GM23248 (cell line): ENCODE results near the gene ATP4A. TPM values are rescaled to one million over a fixed set of nuclear protein-coding genes. Genes with fewer than 3 reads are reported as not detected.

Source experiments
- DNase-seq: peaks from one replicate; pipeline ENCODE4 v3.0.0-alpha.2; 2015
- H2AFZ ChIP-seq: fragments of 200-600 bp; sonication (generic); 2 replicates; pipeline ENCODE4 v1.6.1; 2016; ENCODE audit warnings: antibody characterized with exemption
- H3F3A ChIP-seq: fragments of 200-600 bp; sonication (generic); 2 replicates; pipeline ENCODE4 v1.6.1; 2016; ENCODE audit warnings: mild to moderate bottlenecking, antibody characterized with exemption, mixed run types; ENCODE audit not compliant: insufficient read depth
- H3K27ac ChIP-seq: fragments of 200-600 bp; sonication (generic); 2 replicates; pipeline ENCODE4 v1.5.1; 2016; ENCODE audit warnings: mild to moderate bottlenecking
- H3K27me3 ChIP-seq: fragments of 200-600 bp; sonication (generic); replicated peaks from 2 replicates; pipeline ENCODE4 v1.6.1; 2016; ENCODE audit warnings: mild to moderate bottlenecking; ENCODE audit not compliant: insufficient read depth
- H3K36me3 ChIP-seq: fragments of 200-600 bp; sonication (generic); 2 replicates; pipeline ENCODE4 v1.6.1; 2016; ENCODE audit warnings: low read depth, mild to moderate bottlenecking
- H3K4me1 ChIP-seq: fragments of 200-600 bp; sonication (generic); 2 replicates; pipeline ENCODE4 v1.6.1; 2016; ENCODE audit warnings: mild to moderate bottlenecking; ENCODE audit not compliant: insufficient read depth
- H3K4me2 ChIP-seq: fragments of 200-600 bp; sonication (generic); one replicate; pipeline ENCODE4 v1.6.1; 2016; ENCODE audit warnings: mild to moderate bottlenecking; ENCODE audit not compliant: unreplicated experiment
- H3K4me3 ChIP-seq: fragments of 200-600 bp; sonication (generic); 2 replicates; pipeline ENCODE4 v1.5.1; 2016; ENCODE audit warnings: mild to moderate bottlenecking
- H3K79me2 ChIP-seq: fragments of 200-600 bp; sonication (generic); 2 replicates; pipeline ENCODE4 v1.6.1; 2016; ENCODE audit warnings: mild to moderate bottlenecking; ENCODE audit not compliant: insufficient read depth
- H3K9ac ChIP-seq: fragments of 200-600 bp; sonication (generic); 2 replicates; pipeline ENCODE4 v1.6.1; 2016; ENCODE audit warnings: mild to moderate bottlenecking
- H3K9me2 ChIP-seq: fragments of 200-600 bp; sonication (generic); 2 replicates; pipeline ENCODE4 v1.6.1; 2016; ENCODE audit warnings: mixed run types, mild to moderate bottlenecking, moderate library complexity; ENCODE audit not compliant: insufficient read depth
- H3K9me3 ChIP-seq: fragments of 200-600 bp; sonication (generic); one replicate; pipeline ENCODE4 v1.6.1; 2017; ENCODE audit warnings: low read depth
- H4K20me1 ChIP-seq: fragments of 200-600 bp; sonication (generic); 2 replicates; pipeline ENCODE4 v1.6.0; 2016; ENCODE audit not compliant: insufficient read depth
- EZH2 ChIP-seq: fragments of 200-600 bp; sonication (generic); IDR thresholded peaks from 2 replicates; pipeline ENCODE4 v1.6.1; 2018; ENCODE audit warnings: antibody characterized with exemption, mild to moderate bottlenecking; ENCODE audit not compliant: insufficient read depth, poor library complexity, severe bottlenecking
- EZH2phosphoT487 ChIP-seq: fragments of 200-600 bp; sonication (generic); IDR thresholded peaks from 2 replicates; pipeline ENCODE4 v1.6.1; 2018; ENCODE audit warnings: antibody characterized with exemption, moderate library complexity, mild to moderate bottlenecking, low read depth; ENCODE audit not compliant: insufficient read depth
- WGBS, 2 experiments: methylation state at CpG; one replicate each; pipeline ENCODE4 v1.1.6; 2015 to 2017; ENCODE audit warnings: low lambda C conversion rate in 2 of 2, low coverage in 1 of 2; ENCODE audit errors: missing lambda C conversion rate in 2 of 2; 5-methylcytosine and 5-hydroxymethylcytosine counted together
- in situ Hi-C: fragments of 300-500 bp; cut with MboI; formaldehyde crosslinking; loops from 2 replicates; pipeline ENCODE4 v1.15.0; 2020
- polyA plus RNA-seq: library from polyadenylated mRNA; unstranded; fragments of >200 nt; fragmentation: Nextera tagmentation; extraction: Ambion mirVana; gene quantifications from 2 replicates; pipeline ENCODE4 v1.2.1, GENCODE V29; 2016
- total RNA-seq: library from RNA; depleted of rRNA; stranded (reverse); fragments of >200 nt; shearing (Covaris generic); gene quantifications from 2 replicates; pipeline ENCODE4 v1.2.3, GENCODE V29; 2014

Gene ATP4A
- total and polyA plus RNA-seq, 2 experiments from 2014 or later: not detected

- Histone ChIP-seq H4K20me1 (no peaks in the 10 kb centered on the region), H3K9me3 (no peaks in the 10 kb centered on the region), H3K4me1 (no peaks in the 10 kb centered on the region), H2AFZ (no peak overlapping the region), H3F3A (no peaks in the 10 kb centered on the region), H3K79me2 (no peaks in the 10 kb centered on the region), H3K36me3 (no peaks in the 10 kb centered on the region), H3K9ac (no peak overlapping the region), H3K4me3 (no peak overlapping the region), H3K27me3 (peaks cover 20% of the 10 kb centered on the region), H3K9me2 (no peaks in the 10 kb centered on the region), H3K27ac (no peak overlapping the region), H3K4me2 (no peak overlapping the region)
- in situ Hi-C loops: no loop called here
- 0 to 14% methylated on average over 1 of the region's 1 CpG for WGBS, 2 experiments
- TF ChIP-seq EZH2phosphoT487 (no peak), EZH2 (no peak)
- no peak for DNase-seq
These were observed 23.9 kb upstream of the ATP4A start for GRCh38 chr19:35587321-35587720.

- Histone ChIP-seq H3K27me3 (peaks cover 23% of the 10 kb centered on the region), H3K4me1 (no peaks in the 10 kb centered on the region), H4K20me1 (no peaks in the 10 kb centered on the region), H3F3A (no peaks in the 10 kb centered on the region), H3K79me2 (no peaks in the 10 kb centered on the region), H3K9ac (no peak within 1 kb of the TSS), H3K9me2 (no peaks in the 10 kb centered on the region), H3K4me2 (no peak within 1 kb of the TSS), H3K4me3 (no peak within 1 kb of the TSS), H3K27ac (no peak within 1 kb of the TSS), H3K36me3 (no peaks in the 10 kb centered on the region), H2AFZ (no peak within 1 kb of the TSS), H3K9me3 (no peaks in the 10 kb centered on the region)
- in situ Hi-C loops: no loop called here
- TF ChIP-seq EZH2: no peak
- TF ChIP-seq EZH2phosphoT487: no peak
- WGBS, 2 experiments: 39 to 42% methylated on average over 16 of the region's 16 CpGs
- no peak for DNase-seq
These were observed 22.4 kb upstream of the ATP4A start, which contains the start of gene PMIS2 for GRCh38 chr19:35585848-35586247. PMIS2 (plus strand) TSS chr19:35586173; CDS start chr19:35586260, 87 bp downstream.

- DNase-seq: no peak
- Histone ChIP-seq H3K36me3 (no peaks in the 10 kb centered on the region), H2AFZ (no peak overlapping the region), H3K9ac (no peak overlapping the region), H3K9me3 (no peaks in the 10 kb centered on the region), H3F3A (no peaks in the 10 kb centered on the region), H3K9me2 (no peaks in the 10 kb centered on the region), H3K4me2 (no peak overlapping the region), H3K27ac (no peak overlapping the region), H3K27me3 (peaks cover 13% of the 10 kb centered on the region; the same call in 1 of the 2 replicates), H3K79me2 (no peaks in the 10 kb centered on the region), H3K4me3 (no peak overlapping the region), H3K4me1 (no peaks in the 10 kb centered on the region), H4K20me1 (no peaks in the 10 kb centered on the region)
- in situ Hi-C loops: no loop called here
- WGBS, 2 experiments: 21 to 25% methylated on average over 1 of the region's 1 CpG
- TF ChIP-seq EZH2 (no peak), EZH2phosphoT487 (no peak)
These were observed 19.3 kb upstream of the ATP4A start for GRCh38 chr19:35582760-35583159.

- in situ Hi-C loops: no loop called here
- Histone ChIP-seq H3K9me2 (no peaks in the 10 kb centered on the region), H3K27me3 (0 out of 2 replicates have a peak, but pooled peaks cover 3% of the 10 kb centered on the region), H3F3A (no peaks in the 10 kb centered on the region), H3K4me2 (no peak overlapping the region), H3K9ac (no peak overlapping the region), H3K27ac (no peak overlapping the region), H3K36me3 (no peaks in the 10 kb centered on the region), H3K9me3 (no peaks in the 10 kb centered on the region), H2AFZ (no peak overlapping the region), H3K4me3 (no peak overlapping the region), H4K20me1 (no peaks in the 10 kb centered on the region), H3K4me1 (no peaks in the 10 kb centered on the region), H3K79me2 (no peaks in the 10 kb centered on the region)
- 19 to 26% methylated on average over 7 of the region's 7 CpGs for WGBS, 2 experiments
- no peak for DNase-seq
- TF ChIP-seq EZH2phosphoT487 (no peak), EZH2 (no peak)
These were observed 15.2 kb upstream of the ATP4A start for GRCh38 chr19:35578707-35579106.

GRCh38 chr19:35577918-35578317, 14.5 kb upstream of the ATP4A start:
- Histone ChIP-seq H3K9me2 (no peaks in the 10 kb centered on the region), H3K4me2 (no peak overlapping the region), H3F3A (no peaks in the 10 kb centered on the region), H3K27ac (no peak overlapping the region), H3K79me2 (no peaks in the 10 kb centered on the region), H3K36me3 (no peaks in the 10 kb centered on the region), H4K20me1 (no peaks in the 10 kb centered on the region), H3K4me1 (no peaks in the 10 kb centered on the region), H2AFZ (no peak overlapping the region), H3K9ac (no peak overlapping the region), H3K4me3 (no peak overlapping the region), H3K27me3 (0 out of 2 replicates have a peak, but pooled peaks cover 3% of the 10 kb centered on the region), H3K9me3 (no peaks in the 10 kb centered on the region)
- in situ Hi-C loops: no loop called here
- WGBS, 2 experiments: 14 to 15% methylated on average over 1 of the region's 1 CpG
- no peak for DNase-seq
- TF ChIP-seq EZH2phosphoT487: no peak
- no peak for TF ChIP-seq EZH2
